ENCODE results near the gene FARS2. TPM values are rescaled to one million over a fixed set of nuclear protein-coding genes. Genes with fewer than 3 reads are reported as not detected.

The FARS2 gene
- total RNA-seq, 2 experiments from 2014 or later, result 13.8 to 14.3 TPM

DNA sequence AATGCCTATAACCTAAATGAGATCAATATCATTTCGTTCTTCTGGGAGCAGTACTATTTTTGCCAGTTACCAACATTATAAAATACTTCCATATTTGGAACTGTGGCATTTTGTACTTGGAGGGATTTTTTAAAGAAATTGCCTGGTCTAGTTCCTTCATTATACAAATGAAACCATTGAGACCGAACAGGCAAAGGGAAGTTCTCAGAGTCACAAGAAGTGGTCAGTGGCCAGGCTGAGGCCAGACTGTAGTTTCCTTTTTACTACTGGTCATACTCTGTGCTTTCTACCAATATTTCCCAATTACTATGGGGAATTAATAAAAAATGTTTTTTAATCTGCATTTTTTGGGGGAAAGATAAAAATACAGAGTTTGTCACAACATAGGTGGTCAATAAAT is 413.4 kb downstream of the FARS2 start:
- CTCF ChIA-PET (ENCODE audit: unreplicated experiment), result no interaction called here
- no peak for TF ChIP-seq EZH2phosphoT487 (IDR thresholded peaks at IDR 0.05; ENCODE audit: borderline replicate concordance, low read depth, low read length)
- TF ChIP-seq, protein P1, sequence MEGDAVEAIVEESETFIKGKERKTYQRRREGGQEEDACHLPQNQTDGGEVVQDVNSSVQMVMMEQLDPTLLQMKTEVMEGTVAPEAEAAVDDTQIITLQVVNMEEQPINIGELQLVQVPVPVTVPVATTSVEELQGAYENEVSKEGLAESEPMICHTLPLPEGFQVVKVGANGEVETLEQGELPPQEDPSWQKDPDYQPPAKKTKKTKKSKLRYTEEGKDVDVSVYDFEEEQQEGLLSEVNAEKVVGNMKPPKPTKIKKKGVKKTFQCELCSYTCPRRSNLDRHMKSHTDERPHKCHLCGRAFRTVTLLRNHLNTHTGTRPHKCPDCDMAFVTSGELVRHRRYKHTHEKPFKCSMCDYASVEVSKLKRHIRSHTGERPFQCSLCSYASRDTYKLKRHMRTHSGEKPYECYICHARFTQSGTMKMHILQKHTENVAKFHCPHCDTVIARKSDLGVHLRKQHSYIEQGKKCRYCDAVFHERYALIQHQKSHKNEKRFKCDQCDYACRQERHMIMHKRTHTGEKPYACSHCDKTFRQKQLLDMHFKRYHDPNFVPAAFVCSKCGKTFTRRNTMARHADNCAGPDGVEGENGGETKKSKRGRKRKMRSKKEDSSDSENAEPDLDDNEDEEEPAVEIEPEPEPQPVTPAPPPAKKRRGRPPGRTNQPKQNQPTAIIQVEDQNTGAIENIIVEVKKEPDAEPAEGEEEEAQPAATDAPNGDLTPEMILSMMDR (conservative IDR thresholded peaks at IDR 0.05; ENCODE audit: low read length), result no peak
- no peak for DNase-seq (ENCODE audit: low spot score)
- Histone ChIP-seq H3K4me1 (ENCODE audit: insufficient read depth, low read length, poor library complexity, severe bottlenecking) (peaks cover 7% of the 10 kb centered on the region), H3K9me3 (ENCODE audit: low read length) (no peaks in the 10 kb centered on the region), H3K36me3 (ENCODE audit: insufficient read depth, low read length) (no peaks in the 10 kb centered on the region), H2AFZ (ENCODE audit: low read length) (no peak overlapping the region), H3K27ac (ENCODE audit: low read depth, low read length, poor library complexity, severe bottlenecking) (no peak overlapping the region), H3K9me2 (ENCODE audit: insufficient read depth, low read length) (no peaks in the 10 kb centered on the region), H3K79me2 (ENCODE audit: insufficient read depth, low read depth, low read length) (no peaks in the 10 kb centered on the region), H4K20me1 (ENCODE audit: insufficient read depth, low read length) (no peaks in the 10 kb centered on the region), H3K4me3 (ENCODE audit: low read depth, low read length, poor library complexity, severe bottlenecking) (no peak overlapping the region), H3K4me2 (ENCODE audit: low read length) (no peak overlapping the region)
- POLR2A ChIA-PET, result no interaction called here
- no TSS peak for BruUV-seq (replicated peaks)
- intact Hi-C loops (cut with micrococcal nuclease; ENCODE audit: unreplicated experiment), result no loop called here

DNA sequence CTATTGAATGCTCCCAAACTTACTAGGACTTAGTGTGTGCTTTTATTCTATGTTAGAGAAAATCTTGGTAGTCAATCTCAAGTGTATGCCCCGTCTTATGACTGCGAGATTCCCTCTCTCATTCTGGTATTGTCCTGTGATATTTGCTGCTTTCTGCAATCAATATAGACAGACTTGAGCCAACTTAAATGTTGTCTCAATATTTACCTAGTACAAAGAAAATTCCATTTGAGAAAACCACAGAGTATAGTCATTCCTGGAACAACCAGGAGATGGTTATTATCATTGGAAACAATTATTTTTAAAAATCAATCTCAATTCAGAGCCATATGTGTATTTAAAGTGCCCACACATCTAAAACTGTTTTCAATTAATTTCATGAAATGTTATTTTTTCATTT is 415.4 kb downstream of the FARS2 start:
- Histone ChIP-seq H2AFZ (ENCODE audit: low read length) (no peak overlapping the region), H3K4me1 (ENCODE audit: insufficient read depth, low read length, poor library complexity, severe bottlenecking) (peaks cover 25% of the 10 kb centered on the region), H3K36me3 (ENCODE audit: insufficient read depth, low read length) (no peaks in the 10 kb centered on the region), H3K9me3 (ENCODE audit: low read length) (no peaks in the 10 kb centered on the region), H3K4me3 (ENCODE audit: low read depth, low read length, poor library complexity, severe bottlenecking) (no peak overlapping the region), H3K4me2 (ENCODE audit: low read length) (no peak overlapping the region), H3K9me2 (ENCODE audit: insufficient read depth, low read length) (no peaks in the 10 kb centered on the region), H3K27ac (ENCODE audit: low read depth, low read length, poor library complexity, severe bottlenecking) (no peak overlapping the region), H3K79me2 (ENCODE audit: insufficient read depth, low read depth, low read length) (no peaks in the 10 kb centered on the region), H4K20me1 (ENCODE audit: insufficient read depth, low read length) (no peaks in the 10 kb centered on the region)
- TF ChIP-seq EZH2phosphoT487 (IDR thresholded peaks at IDR 0.05; ENCODE audit: borderline replicate concordance, low read depth, low read length), result no peak
- TF ChIP-seq, protein P1 (conservative IDR thresholded peaks at IDR 0.05; ENCODE audit: low read length), result no peak
- intact Hi-C loops (cut with micrococcal nuclease; ENCODE audit: unreplicated experiment), result no loop called here
- no peak for DNase-seq (ENCODE audit: low spot score)
- BruUV-seq (replicated peaks), result no TSS peak
- ChIA-PET POLR2A (no interaction called here), CTCF (ENCODE audit: unreplicated experiment) (no interaction called here)

- no peaks in the 10 kb centered on the region for H3K9me2 ChIP-seq (ENCODE audit: insufficient read depth, low read length)
- H4K20me1 ChIP-seq (ENCODE audit: insufficient read depth, low read length), result no peaks in the 10 kb centered on the region
- H3K27ac ChIP-seq (ENCODE audit: low read depth, low read length, poor library complexity, severe bottlenecking), result no peak overlapping the region
- H3K9me3 ChIP-seq (ENCODE audit: low read length), result no peaks in the 10 kb centered on the region
- no peak for DNase-seq (ENCODE audit: low spot score)
- ChIA-PET CTCF (ENCODE audit: unreplicated experiment) (interaction anchor here (0.5 kb wide), 1 partner anchor 107 kb away, joined by 3 read pairs; no protein-coding TSS in a partner anchor), POLR2A (no interaction called here)
- no TSS peak for BruUV-seq (replicated peaks)
- H3K4me1 ChIP-seq (ENCODE audit: insufficient read depth, low read length, poor library complexity, severe bottlenecking), result peaks cover 27% of the 10 kb centered on the region
- no peak for TF ChIP-seq EZH2phosphoT487 (IDR thresholded peaks at IDR 0.05; ENCODE audit: borderline replicate concordance, low read depth, low read length)
- TF ChIP-seq, protein P1 (conservative IDR thresholded peaks at IDR 0.05; ENCODE audit: low read length), result no peak
- no peaks in the 10 kb centered on the region for H3K79me2 ChIP-seq (ENCODE audit: insufficient read depth, low read depth, low read length)
- no peak overlapping the region for H3K4me2 ChIP-seq (ENCODE audit: low read length)
- intact Hi-C loops (cut with micrococcal nuclease; ENCODE audit: unreplicated experiment), result no loop called here
- H2AFZ ChIP-seq (ENCODE audit: low read length), result no peak overlapping the region
- H3K4me3 ChIP-seq (ENCODE audit: low read depth, low read length, poor library complexity, severe bottlenecking), result no peak overlapping the region
- no peaks in the 10 kb centered on the region for H3K36me3 ChIP-seq (ENCODE audit: insufficient read depth, low read length)
These were observed 416.1 kb downstream of the FARS2 start for GRCh38 chr6:5677219-5678000.
